ENCODE results near the gene ZNF516.

The ZNF516 gene

DNA sequence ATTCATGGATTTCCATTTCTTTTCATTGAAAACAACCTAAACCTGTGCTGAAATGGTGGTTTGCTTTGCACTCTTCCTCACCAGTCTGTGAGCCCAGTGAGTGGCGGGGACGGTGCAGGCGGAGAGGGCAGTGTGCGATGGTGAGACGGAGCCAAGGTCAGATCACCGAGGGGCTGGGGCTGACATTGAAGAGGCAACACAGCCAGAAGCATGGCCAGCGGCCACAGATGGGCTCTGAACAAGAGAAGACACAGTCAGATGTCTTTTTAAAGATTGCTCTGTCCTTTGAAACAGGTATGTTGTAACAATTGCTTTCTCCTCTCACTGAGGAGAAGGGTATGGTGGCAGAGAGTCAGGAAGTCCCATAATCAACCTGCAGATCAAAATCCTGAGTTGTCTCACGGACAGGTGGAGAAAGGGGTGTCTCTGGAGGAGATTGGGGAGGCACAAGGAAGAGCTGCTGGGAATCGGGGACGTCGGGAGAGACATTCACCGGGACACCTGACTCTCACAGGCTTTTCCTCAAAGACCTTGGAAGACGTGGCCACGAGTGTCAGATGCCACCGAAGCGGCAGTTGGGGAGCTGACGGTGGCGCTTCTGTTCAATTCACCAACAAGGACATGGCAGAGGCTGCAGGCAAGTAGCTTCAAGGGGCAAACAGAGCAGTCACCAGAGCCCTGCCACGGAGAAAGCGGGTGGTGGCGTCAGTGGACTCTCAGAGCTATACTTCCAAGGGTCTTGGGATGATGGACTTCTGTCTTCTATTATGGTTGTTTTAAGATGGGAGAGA is 12.1 kb upstream of the ZNF516 start:
- H3K27me3 ChIP-seq (ENCODE audit: control insufficient read depth, insufficient read depth, low read length) = no peaks in the 10 kb centered on the region
- no peaks in the 10 kb centered on the region for H3K36me3 ChIP-seq (ENCODE audit: control insufficient read depth, insufficient read depth, low read length)
- peaks cover 4% of the 10 kb centered on the region for H3K4me1 ChIP-seq (ENCODE audit: control insufficient read depth, insufficient read depth, low read length)
- no peaks in the 10 kb centered on the region for H3K9me3 ChIP-seq (ENCODE audit: control insufficient read depth, insufficient read depth, low read length)
- no peak overlapping the region for H3K9ac ChIP-seq (ENCODE audit: low read depth, low read length)
- H3K4me3 ChIP-seq (ENCODE audit: low read depth, low read length) = no peak overlapping the region

- H3K9me3 ChIP-seq (ENCODE audit: control insufficient read depth, insufficient read depth, low read length) = no peaks in the 10 kb centered on the region
- H3K4me1 ChIP-seq (ENCODE audit: control insufficient read depth, insufficient read depth, low read length) = peaks cover 4% of the 10 kb centered on the region
- no peak overlapping the region for H3K4me3 ChIP-seq (ENCODE audit: low read depth, low read length)
- no peaks in the 10 kb centered on the region for H3K36me3 ChIP-seq (ENCODE audit: control insufficient read depth, insufficient read depth, low read length)
- H3K9ac ChIP-seq (ENCODE audit: low read depth, low read length) = no peak overlapping the region
- H3K27me3 ChIP-seq (ENCODE audit: control insufficient read depth, insufficient read depth, low read length) = no peaks in the 10 kb centered on the region
These were observed 11.4 kb upstream of the ZNF516 start for GRCh38 chr18:76506395-76506794.

DNA sequence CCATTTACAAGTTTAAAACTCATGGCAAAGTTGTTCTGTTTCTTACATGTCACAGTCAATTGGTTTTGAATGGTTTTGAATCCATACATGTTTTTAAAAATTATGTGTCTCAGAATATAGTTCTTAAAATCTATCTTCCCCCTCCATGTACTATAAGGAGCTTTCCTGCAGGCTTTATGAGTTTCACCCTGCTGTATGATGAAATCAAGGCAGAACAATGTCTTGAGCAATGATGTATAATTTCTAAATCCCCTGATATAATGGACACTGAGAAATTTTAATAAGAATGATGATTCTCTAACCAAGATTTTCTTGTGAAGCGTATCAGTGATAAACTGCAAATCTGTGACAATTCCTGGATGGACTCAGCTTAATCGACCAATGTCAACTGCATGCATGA is 10.6 kb upstream of the ZNF516 start:
- no peaks in the 10 kb centered on the region for H3K27me3 ChIP-seq (ENCODE audit: control insufficient read depth, insufficient read depth, low read length)
- no peak overlapping the region for H3K9ac ChIP-seq (ENCODE audit: low read depth, low read length)
- H3K9me3 ChIP-seq (ENCODE audit: control insufficient read depth, insufficient read depth, low read length) = no peaks in the 10 kb centered on the region
- H3K36me3 ChIP-seq (ENCODE audit: control insufficient read depth, insufficient read depth, low read length) = no peaks in the 10 kb centered on the region
- H3K4me3 ChIP-seq (ENCODE audit: low read depth, low read length) = no peak overlapping the region
- H3K4me1 ChIP-seq (ENCODE audit: control insufficient read depth, insufficient read depth, low read length) = peaks cover 4% of the 10 kb centered on the region

DNA sequence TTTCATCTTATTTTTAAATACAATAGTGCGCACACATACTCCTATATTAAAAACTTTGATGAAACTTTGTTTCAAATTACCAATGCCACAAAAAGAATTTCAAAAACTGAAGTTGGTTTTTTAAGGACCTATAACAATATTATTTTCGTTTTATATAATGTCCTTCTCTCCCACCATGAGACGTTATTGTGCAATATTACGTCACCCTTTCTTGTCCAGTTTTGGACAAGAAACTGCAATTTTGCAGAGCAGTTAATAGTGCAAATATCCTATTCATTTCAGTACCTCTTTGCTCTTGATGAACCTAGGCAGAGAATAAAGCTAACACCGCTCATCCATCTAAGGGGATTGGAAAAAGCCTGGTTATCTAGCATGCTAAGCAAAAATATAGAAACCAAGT is 9.7 kb upstream of the ZNF516 start:
- H3K9me3 ChIP-seq (ENCODE audit: control insufficient read depth, insufficient read depth, low read length) = no peaks in the 10 kb centered on the region
- H3K27me3 ChIP-seq (ENCODE audit: control insufficient read depth, insufficient read depth, low read length) = peaks cover 3% of the 10 kb centered on the region
- H3K4me3 ChIP-seq (ENCODE audit: low read depth, low read length) = no peak overlapping the region
- peaks cover 7% of the 10 kb centered on the region for H3K4me1 ChIP-seq (ENCODE audit: control insufficient read depth, insufficient read depth, low read length)
- H3K36me3 ChIP-seq (ENCODE audit: control insufficient read depth, insufficient read depth, low read length) = no peaks in the 10 kb centered on the region
- no peak overlapping the region for H3K9ac ChIP-seq (ENCODE audit: low read depth, low read length)

- Histone ChIP-seq H3K4me3 (ENCODE audit: low read depth, low read length) (no peak overlapping the region), H3K4me1 (ENCODE audit: control insufficient read depth, insufficient read depth, low read length) (peaks cover 8% of the 10 kb centered on the region), H3K27me3 (ENCODE audit: control insufficient read depth, insufficient read depth, low read length) (peaks cover 7% of the 10 kb centered on the region), H3K36me3 (ENCODE audit: control insufficient read depth, insufficient read depth, low read length) (no peaks in the 10 kb centered on the region), H3K9me3 (ENCODE audit: control insufficient read depth, insufficient read depth, low read length) (no peaks in the 10 kb centered on the region), H3K9ac (ENCODE audit: low read depth, low read length) (no peak overlapping the region)
These were observed 8.8 kb upstream of the ZNF516 start for GRCh38 chr18:76503649-76504386.

- peaks cover 8% of the 10 kb centered on the region for H3K4me1 ChIP-seq (ENCODE audit: control insufficient read depth, insufficient read depth, low read length)
- H3K4me3 ChIP-seq (ENCODE audit: low read depth, low read length) = no peak overlapping the region
- no peak overlapping the region for H3K9ac ChIP-seq (ENCODE audit: low read depth, low read length)
- H3K27me3 ChIP-seq (ENCODE audit: control insufficient read depth, insufficient read depth, low read length) = peaks cover 20% of the 10 kb centered on the region
- H3K36me3 ChIP-seq (ENCODE audit: control insufficient read depth, insufficient read depth, low read length) = no peaks in the 10 kb centered on the region
- H3K9me3 ChIP-seq (ENCODE audit: control insufficient read depth, insufficient read depth, low read length) = no peaks in the 10 kb centered on the region
These were observed 7.5 kb upstream of the ZNF516 start for GRCh38 chr18:76502551-76502950.

DNA sequence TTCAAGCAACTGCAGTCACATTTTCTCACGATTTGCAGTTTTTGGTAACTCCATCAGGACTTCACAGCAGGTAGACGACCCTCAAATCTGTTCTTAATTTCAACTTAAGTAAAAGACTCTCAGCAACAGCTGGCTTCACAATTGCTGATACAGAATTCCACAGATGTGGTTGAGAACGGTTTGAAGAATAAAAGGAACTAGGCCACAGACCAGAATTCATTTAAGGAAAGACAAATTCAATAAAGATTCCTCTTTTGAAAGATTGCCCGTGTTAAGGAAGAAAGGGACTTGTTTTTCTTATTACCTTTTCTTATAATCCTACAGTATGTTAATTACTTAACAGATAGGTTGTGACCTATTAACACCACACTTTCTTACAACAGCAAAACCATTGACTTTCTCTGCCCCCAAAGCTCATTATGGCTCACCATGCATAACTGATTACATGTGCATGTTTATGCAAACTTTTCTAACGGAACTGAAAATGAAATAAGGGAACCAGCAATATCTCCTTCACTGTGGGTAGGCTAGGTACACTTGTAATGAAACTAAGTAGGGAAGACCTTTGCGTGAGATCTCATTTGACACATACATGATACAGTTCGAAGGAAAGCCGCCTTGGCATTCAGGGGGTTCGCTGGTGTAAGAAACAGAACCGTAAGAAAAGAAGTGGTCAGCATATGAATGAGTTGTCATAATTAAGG is 4.7 kb upstream of the ZNF516 start:
- Histone ChIP-seq H3K9ac (ENCODE audit: low read depth, low read length) (no peak overlapping the region), H3K36me3 (ENCODE audit: control insufficient read depth, insufficient read depth, low read length) (no peaks in the 10 kb centered on the region), H3K4me1 (ENCODE audit: control insufficient read depth, insufficient read depth, low read length) (peaks cover 13% of the 10 kb centered on the region), H3K9me3 (ENCODE audit: control insufficient read depth, insufficient read depth, low read length) (no peaks in the 10 kb centered on the region), H3K27me3 (ENCODE audit: control insufficient read depth, insufficient read depth, low read length) (peaks cover 31% of the 10 kb centered on the region), H3K4me3 (ENCODE audit: low read depth, low read length) (no peak overlapping the region)

DNA sequence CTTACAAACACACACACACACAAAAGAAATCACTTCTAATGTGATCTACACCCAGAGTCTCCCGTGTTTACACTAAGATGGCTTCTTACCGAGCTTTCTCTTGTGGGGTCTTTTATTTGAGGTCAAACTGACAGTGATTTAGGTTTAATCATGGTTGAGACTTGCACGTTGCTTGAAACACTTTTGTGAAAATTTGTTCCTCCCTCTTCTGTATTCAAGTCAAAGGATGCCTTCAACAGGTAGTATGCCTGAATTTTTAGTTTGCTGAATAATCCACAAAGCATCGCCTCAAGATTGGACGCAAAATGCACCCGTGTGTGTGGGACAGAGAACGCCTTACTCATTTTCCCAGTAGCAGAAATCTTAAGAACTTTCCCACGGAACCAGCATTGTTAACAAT is 4.0 kb upstream of the ZNF516 start:
- Histone ChIP-seq H3K9me3 (ENCODE audit: control insufficient read depth, insufficient read depth, low read length) (no peaks in the 10 kb centered on the region), H3K9ac (ENCODE audit: low read depth, low read length) (no peak overlapping the region), H3K4me3 (ENCODE audit: low read depth, low read length) (no peak overlapping the region), H3K4me1 (ENCODE audit: control insufficient read depth, insufficient read depth, low read length) (peaks cover 10% of the 10 kb centered on the region), H3K27me3 (ENCODE audit: control insufficient read depth, insufficient read depth, low read length) (peaks cover 31% of the 10 kb centered on the region), H3K36me3 (ENCODE audit: control insufficient read depth, insufficient read depth, low read length) (no peaks in the 10 kb centered on the region)

GRCh38 chr18:76498064-76498463 is 3.0 kb upstream of the ZNF516 start:
- Histone ChIP-seq H3K27me3 (ENCODE audit: control insufficient read depth, insufficient read depth, low read length) (peaks cover 31% of the 10 kb centered on the region), H3K9ac (ENCODE audit: low read depth, low read length) (no peak overlapping the region), H3K36me3 (ENCODE audit: control insufficient read depth, insufficient read depth, low read length) (no peaks in the 10 kb centered on the region), H3K9me3 (ENCODE audit: control insufficient read depth, insufficient read depth, low read length) (no peaks in the 10 kb centered on the region), H3K4me3 (ENCODE audit: low read depth, low read length) (no peak overlapping the region), H3K4me1 (ENCODE audit: control insufficient read depth, insufficient read depth, low read length) (peaks cover 9% of the 10 kb centered on the region)

DNA sequence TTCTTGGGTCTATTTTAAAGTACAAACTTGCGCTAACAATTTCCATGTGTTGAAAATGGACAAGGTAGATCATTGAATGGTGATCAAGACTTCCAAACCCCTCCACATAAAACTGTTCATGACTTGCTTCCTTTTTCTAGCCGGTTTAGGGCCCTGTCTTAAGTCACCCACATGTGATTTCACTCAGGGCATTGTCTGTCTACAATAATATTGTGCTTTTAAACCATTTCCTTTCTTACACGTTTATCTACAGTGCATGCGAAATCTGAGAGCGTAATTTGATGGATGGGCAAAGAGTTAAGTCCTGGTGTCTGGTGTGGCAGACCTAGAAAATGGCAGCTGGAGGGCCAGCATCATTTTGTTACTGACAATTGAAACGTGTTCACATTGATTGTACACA is 2.0 kb upstream of the ZNF516 start:
- Histone ChIP-seq H3K27me3 (ENCODE audit: control insufficient read depth, insufficient read depth, low read length) (peaks cover 37% of the 10 kb centered on the region), H3K4me3 (ENCODE audit: low read depth, low read length) (no peak overlapping the region), H3K4me1 (ENCODE audit: control insufficient read depth, insufficient read depth, low read length) (peaks cover 9% of the 10 kb centered on the region), H3K36me3 (ENCODE audit: control insufficient read depth, insufficient read depth, low read length) (no peaks in the 10 kb centered on the region), H3K9ac (ENCODE audit: low read depth, low read length) (no peak overlapping the region), H3K9me3 (ENCODE audit: control insufficient read depth, insufficient read depth, low read length) (no peaks in the 10 kb centered on the region)

DNA sequence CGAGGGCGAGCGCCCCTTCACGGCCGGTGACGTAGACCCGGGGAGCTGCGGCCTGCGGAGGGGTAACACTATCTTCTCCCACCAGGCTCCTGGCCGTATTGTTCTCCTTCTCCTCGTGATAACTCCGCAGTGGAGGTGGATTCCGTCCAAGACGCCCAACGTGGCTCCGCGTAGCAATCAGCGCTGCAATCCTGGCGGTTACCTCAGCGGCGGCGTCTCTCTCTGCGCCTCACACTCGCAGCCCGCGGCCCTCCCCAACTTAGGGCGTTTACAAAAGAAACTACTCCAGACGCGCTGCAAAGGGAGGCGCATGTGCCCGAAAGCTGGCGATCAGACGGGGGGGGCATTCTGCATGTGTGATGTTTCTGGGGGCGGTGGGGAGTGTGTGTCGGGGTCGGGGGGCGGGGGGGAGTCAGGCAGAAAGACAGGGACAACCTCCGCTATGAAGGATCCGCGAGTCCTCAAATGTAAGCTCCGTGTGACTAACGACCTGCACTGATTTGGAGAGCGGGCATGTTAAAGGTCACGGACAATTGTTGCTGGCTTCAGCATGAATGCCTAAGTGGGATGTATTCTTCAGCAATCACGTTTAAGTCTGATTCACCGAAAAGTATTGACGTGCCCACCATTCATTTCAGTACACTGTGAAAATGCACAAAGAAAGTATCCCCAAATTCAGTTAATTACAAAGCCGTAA is 1.3 kb upstream of the ZNF516 start:
- Histone ChIP-seq H3K4me3 (ENCODE audit: low read depth, low read length) (peak overlapping the region; percentile 75), H3K4me1 (ENCODE audit: control insufficient read depth, insufficient read depth, low read length) (peaks cover 9% of the 10 kb centered on the region), H3K36me3 (ENCODE audit: control insufficient read depth, insufficient read depth, low read length) (no peaks in the 10 kb centered on the region), H3K9ac (ENCODE audit: low read depth, low read length) (no peak overlapping the region), H3K9me3 (ENCODE audit: control insufficient read depth, insufficient read depth, low read length) (no peaks in the 10 kb centered on the region), H3K27me3 (ENCODE audit: control insufficient read depth, insufficient read depth, low read length) (peaks cover 39% of the 10 kb centered on the region)

Data from iPS-15b (cell line).